Amniotic stem cell (primary cell): ENCODE data around the gene CERS1.

Experiments used
- DNase-seq: peaks from one replicate; lab custom pipeline; 2025; lab: John Stamatoyannopoulos, UW

Gene CERS1

DNA sequence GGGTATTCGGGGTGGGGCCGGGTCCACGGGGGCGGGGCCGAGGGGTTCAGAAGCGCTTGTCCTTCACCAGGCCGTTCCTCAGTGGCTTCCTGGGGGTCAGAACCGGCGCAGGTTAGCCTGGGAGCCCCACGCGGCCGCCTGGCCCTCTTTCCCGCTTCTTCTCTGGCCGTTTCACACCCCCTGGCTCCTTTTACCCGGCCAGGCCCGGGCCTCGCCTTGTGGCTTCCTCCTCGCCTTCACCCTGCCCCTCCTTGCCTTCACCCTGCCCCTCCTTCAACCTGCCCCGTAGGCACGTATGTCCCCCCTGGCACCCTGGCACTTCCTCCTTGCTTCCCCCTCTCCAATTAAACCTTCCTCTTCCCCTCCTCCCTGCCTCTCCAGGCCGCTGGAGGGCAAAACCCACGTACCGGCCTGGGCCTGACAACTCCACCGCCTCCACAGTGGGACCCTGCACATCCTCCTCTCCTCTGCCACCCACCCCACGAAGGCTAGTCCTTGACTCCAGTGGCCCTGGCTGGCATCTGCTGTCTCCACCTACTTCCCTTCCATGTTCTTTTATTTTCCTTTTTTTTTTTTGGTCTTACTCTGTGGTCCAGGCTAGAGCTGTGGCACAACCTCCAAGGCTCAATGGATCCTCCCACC, 25.3 kb downstream of the CERS1 start:
- no peak for DNase-seq

DNA sequence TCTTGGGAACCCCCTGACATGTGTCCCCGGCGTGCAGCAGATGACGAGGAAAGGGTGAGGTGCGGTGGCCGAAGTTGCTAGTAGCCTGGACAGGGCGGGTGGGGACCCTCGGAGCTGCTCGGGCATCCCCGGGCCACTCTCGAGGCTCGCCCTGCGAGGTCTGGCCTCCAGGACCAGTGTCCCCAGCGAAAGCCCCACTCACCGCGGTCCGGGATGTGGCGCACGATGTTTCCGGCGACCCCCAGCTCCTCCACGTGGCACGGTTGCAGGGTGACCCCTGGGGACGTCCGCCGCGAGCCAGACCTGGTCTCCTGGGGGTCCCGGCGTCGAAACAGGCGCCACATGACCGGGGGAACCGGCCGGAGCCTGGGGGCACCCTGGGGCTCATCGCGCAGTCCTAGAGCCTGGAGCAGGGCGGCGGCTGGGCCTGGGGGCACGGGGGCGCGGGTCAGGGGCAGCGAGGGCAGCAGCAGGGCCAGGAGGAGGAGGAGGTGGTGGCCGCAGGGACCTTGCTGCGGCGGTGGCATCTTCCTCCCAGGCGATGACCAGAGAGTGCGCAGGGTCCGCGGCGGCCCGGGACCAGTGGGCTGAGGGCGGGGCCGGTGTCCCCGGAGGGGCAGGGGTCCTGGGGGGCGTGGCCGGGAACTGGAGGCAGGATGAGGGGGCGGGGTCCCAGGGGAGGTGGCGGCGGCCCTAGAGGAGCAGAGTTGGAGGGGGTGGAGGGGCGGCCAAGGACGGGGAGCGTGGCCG, 26.0 kb downstream of the CERS1 start:
- no peak for DNase-seq

DNA sequence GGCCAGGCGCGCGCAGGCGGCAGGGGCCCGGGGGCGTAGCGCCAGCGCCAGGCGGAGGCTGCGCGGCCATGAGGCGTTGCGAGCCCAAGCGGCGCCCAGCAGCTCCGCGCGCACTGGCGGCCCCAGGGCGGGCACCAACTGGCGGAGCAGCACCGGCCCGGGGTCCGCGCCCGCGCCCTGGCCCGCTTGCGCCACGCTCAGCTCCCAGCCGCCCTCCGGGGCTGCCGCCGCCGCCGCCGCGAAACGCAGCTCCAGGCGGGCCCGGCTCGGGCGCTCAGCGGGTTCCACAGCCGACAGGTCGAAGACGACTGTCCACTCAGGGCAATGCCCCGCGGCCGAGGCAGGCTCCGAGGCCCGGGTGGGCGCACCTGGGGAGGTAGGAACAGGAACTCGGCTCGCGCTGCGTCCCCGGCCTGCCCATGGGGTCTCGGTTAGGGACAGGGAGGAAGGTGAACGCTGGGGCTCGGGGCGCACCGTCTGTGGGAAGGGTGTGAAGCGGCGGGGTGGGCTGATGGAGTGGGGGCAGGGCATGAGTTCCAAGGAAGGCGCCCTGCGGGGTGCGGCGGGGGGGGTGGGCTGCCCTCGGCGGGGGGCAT, 26.8 kb downstream of the CERS1 start:
- DNase-seq: no peak

DNA sequence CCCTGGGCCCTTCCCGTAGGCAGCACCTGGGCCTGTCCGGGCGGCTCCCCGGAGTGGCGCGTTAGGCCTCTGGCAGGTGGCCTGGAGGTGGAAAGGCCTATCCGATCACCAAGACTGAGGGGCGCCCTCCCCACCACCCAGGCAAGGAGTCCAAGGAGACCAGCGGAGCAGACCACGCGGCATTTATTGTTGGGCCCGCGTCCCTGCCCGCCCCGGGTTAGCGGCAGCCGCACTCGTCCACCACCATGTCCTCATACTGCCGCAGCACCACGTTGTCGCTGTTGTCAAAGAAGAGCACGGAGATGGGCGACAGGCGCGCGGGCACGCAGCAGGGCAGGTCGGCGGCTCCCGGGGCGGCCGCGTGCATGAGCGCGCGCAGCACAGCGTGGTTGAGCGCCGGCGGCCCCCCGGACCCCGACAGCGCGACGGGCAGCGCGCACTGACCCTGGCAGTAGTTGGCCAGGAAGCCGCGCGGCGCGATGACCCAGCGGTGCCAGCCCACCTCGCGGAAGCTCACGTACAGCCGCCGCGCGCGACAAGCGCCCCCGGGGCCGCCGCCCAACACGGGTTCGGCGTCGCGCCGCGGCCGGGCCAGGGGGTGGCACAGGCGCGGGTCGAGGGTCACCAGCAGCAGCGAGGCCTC, 27.5 kb downstream of the CERS1 start:
- no peak for DNase-seq

DNA sequence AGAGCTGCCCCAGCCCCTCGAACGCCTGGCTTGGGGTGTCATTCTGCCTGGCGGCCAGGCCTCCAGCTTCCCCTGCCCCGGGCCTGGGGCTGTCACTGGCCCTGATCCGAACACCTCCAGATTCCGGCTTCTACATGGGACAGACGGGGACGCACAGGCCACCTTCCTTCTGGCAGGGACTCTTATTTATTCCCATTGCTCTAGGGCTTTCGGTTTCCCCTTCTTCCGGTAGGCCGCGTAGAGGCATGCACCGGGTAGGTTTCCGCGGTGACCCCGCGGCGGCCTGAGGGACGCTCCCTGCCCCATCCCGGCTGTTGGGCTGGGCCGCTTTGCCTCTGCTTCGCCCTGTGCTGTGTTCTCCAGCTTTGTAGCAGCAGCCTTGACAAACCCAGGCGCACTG, 28.2 kb downstream of the CERS1 start:
- no peak for DNase-seq

DNA sequence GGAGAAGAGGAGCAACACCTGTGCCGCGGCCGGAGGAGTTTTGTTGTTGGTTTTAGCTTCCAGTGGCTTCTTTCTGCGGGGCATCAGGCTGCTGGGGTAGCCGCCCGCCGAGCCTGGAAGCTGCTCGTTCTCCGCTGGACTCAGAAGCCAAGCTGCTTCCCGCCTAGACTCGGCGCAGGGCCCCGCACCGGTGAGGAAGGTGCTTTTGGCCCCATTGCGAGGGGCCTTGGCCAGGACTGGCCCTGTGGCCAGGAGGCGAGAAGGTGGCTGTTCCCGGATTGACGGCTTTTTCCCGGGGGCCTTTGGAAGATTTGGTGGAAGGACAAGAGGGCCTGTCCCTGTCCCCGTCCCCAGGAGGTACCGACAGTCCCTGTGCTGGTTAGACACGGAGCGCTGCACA, 28.8 kb downstream of the CERS1 start:
- no peak for DNase-seq

DNA sequence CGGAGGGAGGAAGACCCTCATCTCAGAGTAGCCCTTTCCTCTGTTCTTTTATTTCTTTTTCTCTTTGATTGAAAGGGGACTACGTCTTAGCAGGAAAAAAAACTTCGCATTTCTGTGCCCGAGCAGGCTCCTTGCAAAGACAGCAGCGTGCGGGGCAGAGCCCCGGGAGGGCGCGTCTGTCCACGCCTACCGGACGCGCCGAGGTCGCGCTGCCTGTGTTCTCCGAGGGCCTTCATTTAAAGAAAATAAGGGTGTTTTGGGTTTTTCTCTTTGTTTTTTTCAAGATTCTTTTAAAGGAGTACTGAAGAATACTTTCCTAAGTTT, 29.2 kb downstream of the CERS1 start:
- DNase-seq: no peak

DNA sequence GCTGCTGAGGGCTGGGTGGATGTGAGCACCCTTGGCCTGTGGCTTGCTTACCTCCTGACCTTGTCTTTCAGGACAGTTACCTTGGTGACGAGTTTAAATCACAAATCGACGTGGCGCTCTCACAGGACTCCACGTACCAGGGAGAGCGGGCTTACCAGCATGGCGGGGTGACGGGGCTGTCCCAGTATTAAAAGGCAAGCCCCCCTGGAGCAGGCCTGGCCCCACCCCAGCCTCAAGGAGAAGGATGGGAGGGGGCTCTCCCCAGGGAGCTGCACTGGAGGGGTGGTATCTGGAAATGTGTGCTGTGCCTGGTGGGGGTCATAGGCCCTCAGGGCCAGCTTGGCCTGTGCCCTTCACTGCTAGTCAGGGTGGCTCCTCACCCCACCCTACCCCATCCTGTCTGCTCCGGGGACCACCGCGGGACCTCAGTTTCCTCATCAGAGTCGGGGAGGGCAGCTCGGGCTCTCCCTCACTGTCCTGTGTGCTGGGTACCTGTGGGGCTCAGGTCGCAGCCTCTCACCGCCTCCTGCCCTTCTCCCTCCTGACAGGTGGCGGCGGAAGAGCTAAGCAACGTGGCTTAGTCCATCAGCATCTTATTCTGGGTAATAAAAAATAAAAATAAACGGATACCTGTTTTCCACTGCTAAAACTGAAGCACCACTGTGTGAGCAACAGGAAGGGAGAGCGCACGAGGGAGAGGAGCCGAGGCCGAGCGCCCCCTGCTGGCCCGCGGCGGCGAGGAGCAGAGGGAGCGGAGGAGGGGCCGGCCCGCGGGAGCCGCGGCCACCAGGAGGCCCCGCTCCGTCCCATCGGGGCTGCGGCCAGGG, 29.8 kb downstream of the CERS1 start:
- no peak for DNase-seq

DNA sequence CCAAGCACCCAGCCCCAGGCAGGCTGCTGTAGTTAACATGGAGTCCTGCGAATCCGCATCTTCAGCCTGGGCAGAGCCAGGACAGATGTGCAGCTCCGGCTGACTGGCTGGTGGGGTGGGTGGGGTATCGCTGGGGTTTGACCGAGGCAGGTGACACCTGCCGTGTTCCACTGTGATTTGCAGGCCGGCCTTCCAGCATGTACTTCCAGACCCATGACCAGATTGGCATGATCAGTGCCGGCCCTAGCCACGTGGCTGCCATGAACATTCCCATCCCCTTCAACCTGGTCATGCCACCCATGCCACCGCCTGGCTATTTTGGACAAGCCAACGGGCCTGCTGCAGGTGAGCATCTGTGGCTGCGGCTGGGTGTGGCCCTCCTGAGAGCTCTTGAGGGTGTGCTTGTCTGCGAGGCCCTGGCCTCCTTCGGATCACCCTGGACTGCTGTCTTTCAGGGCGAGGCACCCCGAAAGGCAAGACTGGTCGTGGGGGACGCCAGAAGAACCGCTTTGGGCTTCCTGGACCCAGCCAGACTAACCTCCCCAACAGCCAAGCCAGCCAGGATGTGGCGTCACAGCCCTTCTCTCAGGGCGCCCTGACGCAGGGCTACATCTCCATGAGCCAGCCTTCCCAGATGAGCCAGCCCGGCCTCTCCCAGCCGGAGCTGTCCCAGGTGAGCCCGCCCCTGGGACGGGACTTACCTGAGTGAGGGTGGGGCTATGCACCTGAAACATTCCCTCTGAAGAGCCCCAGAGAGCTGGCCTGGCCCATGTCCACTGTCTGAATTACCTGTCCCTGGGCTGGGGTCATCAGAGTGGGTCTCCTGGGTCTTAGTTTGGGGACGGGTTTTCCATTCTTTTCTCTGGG, 30.6 kb downstream of the CERS1 start:
- no peak for DNase-seq

DNA sequence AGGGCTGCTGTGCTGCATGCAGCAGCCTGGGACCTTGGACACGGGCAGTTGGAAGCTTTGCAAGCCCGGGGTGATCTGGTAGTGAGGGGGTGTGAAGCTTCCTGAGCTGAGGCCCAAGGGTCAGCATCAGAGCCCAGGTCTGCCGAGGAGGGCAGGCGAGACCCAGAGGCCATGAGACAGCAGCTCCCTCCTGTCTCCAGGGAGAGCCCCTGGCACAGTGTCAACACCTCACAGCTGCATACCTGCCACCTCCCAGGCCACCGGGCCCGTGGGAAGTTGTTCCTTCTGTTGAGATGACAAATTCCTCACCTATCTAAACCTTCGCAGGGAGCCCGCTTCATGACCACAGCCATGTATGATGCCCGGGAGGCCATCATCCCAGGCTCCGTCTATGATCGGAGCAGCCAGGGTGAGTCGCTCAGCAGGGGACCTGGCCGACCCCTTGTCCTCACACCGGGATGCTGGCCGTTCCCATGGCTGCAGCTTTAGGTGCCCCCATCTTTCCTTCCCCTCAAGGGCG, 32.1 kb downstream of the CERS1 start:
- DNase-seq: no peak

DNA sequence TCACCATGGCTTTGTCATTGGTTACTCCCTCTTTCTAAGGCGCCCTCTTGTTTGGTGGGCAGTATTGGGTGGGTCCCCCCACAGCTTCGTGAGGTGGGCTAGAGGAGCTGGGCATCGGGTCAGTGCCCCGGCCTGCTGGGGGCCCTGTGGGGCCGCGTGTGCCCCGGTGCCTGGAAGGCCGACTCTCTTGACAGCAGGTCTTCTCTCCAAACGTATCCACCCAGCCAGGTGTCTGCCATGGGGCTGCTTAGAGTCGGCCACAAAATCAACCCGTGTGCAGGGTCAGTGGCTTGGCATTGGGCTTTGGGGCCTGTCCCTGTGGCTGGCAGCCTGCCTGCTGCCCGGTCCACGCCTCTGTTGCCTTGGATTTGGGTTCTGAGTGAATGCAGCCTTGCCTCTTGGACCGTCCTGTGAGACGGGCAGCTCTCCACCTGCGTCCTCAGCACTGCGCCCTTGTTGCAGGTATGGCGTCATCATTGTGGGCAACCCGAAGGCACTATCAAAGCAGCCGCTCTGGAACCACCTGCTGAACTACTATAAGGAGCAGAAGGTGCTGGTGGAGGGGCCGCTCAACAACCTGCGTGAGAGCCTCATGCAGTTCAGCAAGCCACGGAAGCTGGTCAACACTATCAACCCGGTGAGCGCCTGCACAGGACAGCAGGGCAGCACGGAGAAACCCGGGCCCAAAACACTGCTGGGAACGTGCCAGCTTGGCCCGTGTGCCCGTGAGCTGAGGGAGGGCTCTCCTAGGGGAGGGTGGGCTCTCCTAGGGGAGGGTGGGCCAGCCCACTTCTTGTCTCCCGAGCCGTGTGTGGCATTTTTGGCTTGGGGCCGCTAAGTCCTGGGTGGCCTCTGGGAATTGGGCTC, 32.7 kb downstream of the CERS1 start:
- no peak for DNase-seq

DNA sequence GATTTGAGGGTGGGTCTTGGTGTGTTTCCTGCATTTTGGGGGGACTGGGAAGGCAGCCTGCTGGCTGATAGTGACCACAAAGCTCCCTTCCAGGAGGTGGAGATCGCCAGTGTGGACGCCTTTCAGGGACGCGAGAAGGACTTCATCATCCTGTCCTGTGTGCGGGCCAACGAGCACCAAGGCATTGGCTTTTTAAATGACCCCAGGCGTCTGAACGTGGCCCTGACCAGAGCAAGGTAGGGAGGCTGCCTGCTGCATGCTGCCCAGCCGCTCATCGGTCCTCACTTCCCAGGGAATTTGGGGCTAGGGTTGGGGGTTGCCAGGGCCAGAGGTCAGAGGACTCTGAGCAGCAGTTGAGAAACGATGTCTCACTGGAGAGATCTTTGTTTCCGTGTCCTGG, 34.0 kb downstream of the CERS1 start:
- no peak for DNase-seq

DNA sequence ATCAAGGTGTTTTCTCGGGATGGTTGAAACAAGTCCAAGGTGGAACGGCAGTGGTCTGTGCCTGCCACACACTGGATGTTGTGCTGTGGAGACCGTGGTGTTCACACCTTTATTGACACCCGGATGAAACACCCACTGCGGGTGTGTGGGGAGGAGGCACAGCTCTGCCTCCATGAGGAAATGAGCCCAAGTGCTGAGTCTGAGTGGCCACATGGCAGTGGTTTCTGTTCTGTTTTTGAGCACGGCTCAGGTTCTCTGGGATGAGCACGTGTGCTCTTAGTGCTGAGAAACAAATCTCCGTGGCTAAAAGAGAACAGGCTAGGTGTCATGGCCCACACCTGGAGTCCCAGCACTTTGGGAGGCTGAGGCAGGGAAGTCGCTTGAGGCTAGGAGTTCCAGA, 34.7 kb downstream of the CERS1 start:
- DNase-seq: no peak

DNA sequence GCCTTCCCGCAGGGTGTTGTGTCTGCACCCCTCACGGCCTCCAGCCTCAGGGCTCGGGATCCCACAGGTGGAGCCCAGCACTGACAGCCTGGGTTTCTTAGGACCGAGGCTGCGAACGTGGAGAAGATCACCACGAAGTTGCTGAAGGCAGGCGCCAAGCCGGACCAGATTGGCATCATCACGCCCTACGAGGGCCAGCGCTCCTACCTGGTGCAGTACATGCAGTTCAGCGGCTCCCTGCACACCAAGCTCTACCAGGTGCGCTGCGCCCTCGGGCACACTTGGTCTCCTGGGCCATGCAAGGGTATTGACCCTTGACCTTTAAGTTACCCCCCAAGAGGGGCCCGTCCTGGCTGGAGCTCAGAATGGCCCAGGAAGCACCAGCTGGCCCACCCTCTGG, 35.2 kb downstream of the CERS1 start:
- DNase-seq: no peak

DNA sequence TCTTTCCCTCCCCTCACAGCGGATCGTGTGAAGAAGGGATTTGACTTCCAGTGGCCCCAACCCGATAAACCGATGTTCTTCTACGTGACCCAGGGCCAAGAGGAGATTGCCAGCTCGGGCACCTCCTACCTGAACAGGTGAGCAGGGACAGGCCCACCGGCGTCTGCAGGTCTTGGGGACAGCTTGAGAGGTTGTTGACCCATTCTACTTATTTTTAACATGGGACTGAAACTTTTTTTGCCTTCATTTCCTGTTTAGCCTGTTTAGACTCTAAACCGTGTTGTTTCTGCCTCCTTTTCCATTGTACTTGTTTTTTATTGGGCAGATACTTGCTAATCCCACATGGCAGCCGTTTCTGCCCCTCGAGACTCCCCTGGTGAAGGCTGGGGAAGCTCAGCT, 35.7 kb downstream of the CERS1 start:
- no peak for DNase-seq

DNA sequence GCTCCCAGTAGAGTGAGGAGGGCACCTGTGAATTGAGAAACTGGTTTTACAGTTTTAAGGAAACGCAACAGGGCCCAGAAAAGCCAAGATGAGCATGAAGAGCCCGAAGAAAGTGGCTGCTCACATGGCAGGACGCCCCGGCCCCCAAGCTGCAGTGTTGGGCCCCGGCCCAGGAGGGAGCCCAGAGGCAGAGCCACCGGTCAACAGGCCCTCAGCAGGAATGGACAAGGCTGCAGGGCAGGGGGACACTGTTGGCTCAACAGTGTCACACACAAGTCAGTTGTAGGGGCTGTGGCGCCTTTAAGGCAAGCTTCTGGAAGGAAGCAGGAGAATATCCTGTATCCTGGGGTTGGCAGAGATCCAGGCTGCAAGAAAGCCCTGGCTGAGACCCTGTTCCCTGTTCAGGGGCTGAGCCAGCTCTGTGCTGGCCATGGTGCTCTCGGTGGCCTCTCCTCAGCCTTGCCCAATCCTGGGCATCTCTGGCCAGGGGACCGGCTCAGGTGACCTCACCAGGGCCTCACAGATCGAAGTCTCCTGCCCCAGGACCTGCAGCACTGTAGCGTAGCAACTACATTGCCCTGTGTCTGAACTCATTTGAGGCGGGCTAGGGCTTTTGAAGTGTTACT, 36.2 kb downstream of the CERS1 start:
- no peak for DNase-seq

DNA sequence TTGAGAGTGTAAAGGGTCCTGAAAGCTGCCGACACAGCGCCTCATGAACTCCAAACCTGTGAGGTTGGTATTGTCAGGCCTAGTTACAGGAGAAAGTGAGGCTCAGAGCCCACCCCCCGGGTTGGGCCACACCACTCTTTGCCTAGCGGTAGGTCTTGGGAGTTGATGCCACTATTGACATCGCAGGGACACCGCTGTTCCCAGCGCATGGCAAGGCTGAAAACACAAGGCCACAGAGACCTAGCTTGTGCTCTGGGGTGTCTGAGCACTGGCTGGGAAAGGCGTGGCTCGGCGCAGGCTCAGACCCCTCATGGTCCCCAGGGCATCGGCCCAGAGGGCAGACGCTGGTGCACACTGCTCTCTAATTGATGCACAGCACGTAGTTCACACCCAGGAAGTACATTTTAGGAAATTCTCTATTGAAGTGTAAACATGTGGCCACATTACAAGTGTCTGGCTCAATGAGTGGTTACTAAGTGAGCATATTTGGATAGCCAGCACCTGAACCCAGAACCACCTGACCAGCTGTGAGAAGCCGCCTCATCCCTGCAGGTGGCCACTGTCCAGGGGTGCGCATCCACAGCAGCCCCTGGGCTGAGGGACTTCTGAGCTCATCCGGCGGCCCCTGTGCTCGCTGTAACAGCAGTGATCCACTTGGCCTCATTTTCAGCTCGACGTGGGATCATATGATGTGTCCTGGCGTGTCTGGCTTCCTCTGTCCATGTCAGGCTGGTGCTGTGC, 36.9 kb downstream of the CERS1 start:
- DNase-seq: no peak

DNA sequence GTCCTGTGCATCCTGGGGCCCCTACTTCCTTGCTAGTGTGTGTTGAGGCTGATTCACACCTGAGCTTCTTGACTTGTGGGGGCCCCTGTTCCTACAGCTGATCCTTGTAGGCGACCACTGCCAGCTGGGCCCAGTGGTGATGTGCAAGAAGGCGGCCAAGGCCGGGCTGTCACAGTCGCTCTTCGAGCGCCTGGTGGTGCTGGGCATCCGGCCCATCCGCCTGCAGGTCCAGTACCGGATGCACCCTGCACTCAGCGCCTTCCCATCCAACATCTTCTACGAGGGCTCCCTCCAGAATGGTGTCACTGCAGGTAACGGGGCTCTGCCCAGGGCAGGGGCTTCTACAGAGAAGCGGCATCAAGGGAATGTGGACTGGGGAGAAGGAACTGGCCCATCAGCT, 38.7 kb downstream of the CERS1 start:
- no peak for DNase-seq
